GM18870 (cell line): Measurements from ENCODE around the gene IQCC.
"Not testable (repeated sequence)": the region's sequence is repeated elsewhere in the genome, so short reads cannot be mapped to it uniquely, and the experiment has no call there.

Experiments
- ATAC-seq: cut with Tn5 transposase; IDR thresholded peaks from one replicate; pipeline ENCODE4 v1.9.1; 2021; ENCODE audit warnings: moderate library complexity; ENCODE audit not compliant: unreplicated experiment

The IQCC gene

DNA sequence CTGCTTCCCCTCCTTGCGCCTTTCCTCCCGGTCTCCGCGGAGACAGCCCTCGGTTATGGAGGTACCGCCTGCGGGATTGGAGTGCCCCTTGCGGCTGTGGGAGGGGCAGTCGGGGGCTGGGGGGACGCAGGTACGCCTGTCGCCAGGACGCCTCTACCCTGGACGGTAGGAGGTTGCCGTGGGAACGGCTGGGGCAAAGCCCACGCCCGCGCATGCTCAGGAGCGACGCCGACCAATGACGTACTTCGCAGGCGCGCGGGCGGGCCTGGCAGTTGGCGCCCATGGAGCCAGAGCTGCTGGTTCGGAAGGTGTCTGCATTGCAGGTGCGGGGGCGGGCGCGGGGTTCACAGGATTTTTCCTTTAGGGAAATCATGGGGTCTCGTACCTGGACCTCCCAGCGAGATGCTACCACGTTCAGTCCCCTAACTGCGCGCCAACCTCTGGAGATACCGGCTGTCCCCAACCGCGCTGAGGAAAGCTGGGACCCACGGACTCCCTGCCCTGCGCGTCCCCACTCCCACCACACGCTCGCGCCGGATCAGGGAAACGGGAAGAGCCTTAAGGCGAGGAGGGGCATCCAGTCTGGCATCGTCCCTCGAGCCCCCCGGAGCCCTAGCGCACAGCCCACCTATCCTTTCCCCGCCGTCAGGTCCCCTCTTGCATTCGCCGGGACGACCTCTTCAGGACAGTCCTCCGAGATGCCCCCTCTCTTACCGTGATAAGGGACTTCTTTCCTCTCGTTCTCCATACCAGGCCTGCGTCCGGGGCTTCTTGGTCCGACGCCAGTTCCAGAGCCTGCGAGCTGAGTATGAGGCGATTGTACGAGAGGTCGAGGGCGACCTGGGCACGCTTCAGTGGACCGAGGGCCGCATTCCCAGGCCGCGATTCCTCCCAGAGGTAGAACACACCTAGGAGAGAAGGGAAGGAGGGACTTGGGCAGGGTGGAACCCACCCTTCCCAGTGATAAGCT, at the start of gene IQCC:
IQCC (plus strand) TSS at position 271 of the 970 bp plus-strand sequence; CDS start at position 282, 11 bp downstream.
- no peak for ATAC-seq

DNA sequence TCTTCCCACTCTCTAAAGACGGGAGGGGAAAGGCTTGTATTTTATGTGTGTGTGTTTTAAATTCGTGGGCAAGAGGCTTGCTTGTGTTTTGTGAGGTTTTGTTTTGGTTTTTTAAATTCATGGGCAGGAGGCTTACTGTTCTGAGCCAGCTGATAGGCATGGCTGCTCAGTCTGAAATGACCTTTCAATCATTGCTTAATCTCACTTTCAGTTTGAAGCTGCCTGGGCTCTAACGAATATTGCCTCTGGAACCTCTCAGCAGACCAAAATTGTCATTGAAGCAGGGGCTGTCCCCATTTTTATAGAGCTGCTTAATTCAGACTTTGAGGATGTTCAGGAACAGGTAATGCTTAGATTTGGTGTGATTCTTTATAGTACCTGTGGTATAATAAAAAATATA, 46.3 kb upstream of the IQCC start:
- ATAC-seq: no peak

DNA sequence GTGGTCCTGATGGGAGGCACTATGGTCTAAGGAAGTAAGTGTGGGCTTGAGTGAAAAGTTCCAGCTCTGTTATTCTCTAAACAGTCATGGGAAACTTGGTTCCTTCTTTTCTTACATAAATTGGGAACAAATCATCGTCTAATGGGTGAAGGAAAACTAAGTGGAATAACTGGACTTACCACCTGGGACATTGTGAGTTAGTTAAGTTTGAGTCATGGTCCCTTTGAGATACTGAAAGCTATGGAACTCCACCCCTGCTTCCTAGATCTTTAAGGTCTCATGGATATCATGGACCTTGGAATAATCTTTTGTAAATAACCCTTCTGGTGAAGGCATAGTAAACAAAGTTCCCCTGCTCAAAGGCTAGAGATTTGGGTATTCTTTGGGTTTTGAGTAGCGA, 42.1 kb upstream of the IQCC start:
- ATAC-seq: no peak

DNA sequence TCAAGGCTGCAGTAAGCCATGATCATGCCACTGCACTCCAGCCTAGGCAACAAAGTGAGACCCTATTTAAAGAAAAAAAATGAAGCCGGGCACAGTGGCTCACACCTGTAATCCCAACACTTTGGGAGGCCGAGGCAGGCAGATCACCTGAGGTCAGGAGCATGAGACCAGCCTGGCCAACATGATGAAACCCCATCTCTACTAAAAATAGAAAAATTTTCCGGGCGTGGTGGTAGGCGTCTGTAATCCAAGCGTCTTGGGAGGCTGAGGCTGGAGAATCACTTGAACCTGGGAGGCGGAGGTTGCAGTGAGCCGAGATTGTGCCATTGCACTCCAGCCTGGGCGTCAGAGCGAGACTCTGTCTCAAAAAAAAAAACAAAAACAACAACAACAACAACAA, 39.8 kb upstream of the IQCC start:
- ATAC-seq: not testable (repeated sequence)

DNA sequence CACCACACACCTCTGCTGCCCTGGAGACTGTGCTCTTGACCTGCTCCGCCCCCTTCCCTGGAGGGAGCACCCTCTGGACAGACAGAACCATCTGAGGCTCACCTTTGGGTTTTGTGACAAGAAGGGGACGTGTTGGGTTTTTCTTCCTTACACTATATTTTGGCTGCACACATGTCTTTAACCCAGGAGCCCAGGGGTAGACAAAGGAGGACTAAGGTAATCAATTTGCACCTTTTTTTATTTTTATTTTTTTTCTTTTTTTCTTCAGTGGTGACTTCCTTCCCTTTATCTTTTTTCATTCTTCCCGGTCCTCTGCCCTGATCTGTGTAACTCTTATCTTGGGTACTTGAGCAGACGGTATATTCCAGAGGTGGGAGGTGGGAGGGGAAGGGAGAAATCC, 34.5 kb upstream of the IQCC start:
- ATAC-seq: no peak

DNA sequence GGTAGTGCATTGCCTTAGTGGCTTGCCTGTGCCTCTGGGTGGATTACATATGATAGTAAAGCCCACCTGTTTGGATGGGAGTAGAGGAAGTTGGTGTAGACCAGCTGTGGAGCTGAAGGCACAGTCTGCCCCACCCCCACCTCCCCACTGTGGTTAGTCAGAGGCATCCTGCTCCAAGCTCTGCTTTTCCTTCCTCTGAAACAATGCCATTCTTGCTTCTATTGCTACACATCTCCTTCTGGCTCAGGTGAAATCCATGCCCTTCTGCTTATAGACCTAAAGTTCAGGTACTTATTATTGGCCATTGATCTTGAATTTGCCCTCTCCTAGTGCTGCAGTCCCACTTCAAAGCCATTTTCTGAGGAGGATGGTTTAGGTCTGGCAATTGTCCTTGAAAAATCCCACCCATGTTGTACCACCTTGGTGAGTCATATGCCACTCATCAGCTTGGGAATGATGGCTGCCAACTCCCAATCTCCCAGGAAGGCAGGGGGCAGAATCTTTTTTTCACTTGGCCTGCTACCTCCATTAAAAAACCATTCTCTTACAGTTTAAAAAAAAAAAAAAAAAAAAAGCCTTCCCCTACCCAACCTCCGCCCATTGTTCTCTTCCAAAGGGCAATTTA, 32.7 kb upstream of the IQCC start:
- ATAC-seq: no peak

DNA sequence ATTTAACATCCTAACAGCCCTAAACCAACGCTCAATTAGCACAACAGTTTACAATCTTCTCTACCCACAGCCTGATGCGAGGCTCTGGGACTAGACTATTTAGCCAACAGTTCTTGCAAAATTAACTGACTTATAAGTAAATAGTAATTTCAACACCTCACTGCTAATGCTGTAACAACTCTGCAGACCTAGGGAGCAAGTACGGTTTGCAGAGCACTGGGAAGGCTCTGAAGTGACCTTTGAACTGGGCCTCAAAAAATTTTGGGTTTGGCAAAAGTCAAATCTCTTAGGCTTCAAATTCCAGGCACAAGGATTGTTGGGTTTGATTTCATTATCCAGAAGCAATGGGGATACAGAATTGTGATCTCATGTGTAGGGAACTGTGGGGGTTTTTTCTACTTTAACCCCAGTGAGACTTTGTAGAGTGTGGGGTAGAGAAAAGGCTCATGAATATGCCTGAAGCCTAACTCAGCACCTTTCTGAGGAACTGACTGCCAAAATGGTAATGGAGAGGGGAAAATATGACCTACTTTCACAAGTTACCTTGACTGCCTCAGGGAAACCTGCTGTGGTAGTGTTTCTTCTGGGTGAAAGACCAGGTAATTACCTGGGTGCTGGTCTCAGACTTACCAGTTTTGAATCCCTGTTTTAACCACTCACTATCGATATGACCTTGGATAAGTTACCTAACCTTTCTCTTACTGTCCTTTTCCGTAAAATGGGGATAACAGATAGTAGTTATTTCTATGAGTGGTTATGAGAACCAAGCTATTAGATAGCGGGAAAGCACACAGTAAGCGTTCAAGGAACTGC, 26.9 kb upstream of the IQCC start:
- no peak for ATAC-seq

DNA sequence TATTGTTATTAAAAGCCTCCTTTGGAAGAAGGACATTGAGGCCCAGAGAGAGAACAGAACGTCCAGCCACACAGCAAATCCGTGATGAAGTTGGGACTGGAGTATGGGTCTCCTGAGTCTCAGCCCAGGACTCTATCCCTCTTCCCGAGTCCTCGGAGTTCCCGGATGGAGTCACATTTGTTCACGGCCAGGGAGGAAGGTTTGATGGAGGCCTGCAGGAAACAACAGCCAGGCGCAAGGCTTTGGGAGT, 26.4 kb upstream of the IQCC start:
- no peak for ATAC-seq

DNA sequence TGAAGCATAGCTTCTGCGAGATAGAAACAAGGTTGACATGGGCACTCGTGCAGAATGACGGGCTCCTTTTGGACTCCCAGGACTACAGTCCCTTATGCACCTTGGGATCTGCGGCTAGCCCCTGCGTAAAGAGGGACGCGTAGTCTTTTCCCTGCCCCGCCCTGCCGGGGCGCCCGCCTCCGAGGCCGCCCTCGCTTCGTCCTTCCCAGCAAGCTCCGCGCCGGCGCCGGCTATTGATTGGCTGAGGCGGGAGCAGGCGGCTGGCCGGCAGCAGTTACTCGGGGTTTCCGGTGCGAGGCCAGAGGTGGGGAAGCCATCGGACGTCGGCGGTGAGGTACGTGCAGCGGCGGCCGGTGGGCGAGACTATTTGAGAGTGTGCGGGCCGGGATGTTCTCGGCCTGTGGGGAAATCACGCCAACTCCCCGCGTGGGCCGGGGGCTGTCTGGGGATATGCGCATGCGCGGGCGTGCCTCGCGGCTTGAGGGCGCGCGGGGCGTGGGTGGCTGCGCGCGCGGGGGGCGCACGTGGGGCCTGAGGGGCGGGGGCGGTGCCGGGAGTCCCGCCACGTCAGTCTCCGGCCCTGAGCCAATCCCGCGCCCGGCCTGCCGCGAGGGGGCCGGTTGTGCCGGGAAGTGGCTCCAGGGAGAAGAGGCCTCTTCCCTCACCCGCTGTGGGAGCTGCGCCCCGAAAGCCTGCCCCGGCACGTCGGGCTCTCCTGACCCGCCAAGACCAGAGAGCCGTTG, 25.9 kb upstream of the IQCC start, which contains the start of gene TXLNA:
TXLNA (plus strand) TSS at position 233 of the 743 bp plus-strand sequence. CDS start 671 bp downstream, outside the sequence.
- ATAC-seq: peak; percentile 61

DNA sequence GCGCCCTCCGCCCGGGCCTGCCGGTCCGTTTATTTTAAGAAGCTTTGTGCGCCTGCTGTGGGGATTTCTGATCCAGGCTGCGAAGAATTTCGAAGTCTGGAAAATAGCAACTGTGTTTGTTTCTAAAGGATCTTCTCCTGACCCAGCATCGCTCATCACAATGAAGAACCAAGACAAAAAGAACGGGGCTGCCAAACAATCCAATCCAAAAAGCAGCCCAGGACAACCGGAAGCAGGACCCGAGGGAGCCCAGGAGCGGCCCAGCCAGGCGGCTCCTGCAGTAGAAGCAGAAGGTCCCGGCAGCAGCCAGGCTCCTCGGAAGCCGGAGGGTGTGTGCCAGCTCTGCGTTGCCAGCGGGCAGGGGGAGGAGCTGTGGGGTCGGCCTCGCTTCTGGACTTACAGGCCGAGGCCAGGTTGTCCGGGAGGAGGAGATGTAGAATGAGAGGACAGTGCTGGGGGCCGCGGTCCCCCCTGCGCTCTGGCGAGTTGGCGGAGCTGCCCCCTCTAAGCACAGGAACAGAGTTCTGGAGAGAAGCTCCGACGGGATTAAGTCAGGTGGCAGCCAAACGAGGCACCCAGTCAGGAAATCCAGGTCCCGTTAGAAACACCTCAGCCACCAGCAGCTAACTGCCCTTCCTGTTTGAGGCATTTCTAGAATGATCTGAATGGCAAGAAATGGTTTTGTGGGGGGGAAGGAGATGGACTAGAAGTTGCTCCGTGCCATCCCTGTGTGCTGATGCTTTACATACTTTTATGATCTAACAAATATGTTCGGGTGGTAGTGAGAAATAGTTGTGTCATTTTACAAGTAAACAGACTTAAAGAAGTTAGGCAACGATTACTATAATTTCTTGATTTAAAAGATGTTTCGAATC, 25.0 kb upstream of the IQCC start:
- no peak for ATAC-seq

DNA sequence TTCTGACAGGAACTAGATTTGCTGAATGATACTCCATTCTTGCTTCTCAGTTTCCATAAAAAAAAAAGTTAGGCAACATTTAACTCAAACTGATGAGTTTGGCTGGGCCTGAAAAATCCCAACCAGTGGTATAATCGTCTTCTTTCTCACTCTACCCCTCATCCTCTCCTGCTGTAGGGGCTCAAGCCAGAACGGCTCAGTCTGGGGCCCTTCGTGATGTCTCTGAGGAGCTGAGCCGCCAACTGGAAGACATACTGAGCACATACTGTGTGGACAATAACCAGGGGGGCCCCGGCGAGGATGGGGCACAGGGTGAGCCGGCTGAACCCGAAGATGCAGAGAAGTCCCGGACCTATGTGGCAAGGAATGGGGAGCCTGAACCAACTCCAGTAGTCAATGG, 24.4 kb upstream of the IQCC start:
- ATAC-seq: no peak

DNA sequence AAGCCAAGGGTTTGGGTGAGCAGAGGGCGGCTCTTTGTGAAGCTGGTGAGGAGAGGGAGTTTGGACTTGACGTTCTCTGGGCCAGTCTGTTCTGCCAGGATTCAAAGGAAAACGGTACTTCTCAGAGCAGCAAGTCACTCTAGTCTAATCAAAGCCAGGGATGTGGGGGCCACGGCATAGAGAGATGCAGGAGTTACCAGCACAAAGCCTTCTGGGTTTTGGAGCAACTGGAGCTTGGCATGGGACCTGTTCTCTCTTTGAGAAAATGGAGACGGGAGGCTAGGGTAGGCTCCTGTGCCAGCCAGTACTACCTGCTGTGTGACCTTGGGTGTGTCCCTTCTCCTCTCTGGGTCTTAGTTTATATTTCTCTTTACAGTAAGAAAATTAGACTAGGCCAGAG, 23.9 kb upstream of the IQCC start:
- no peak for ATAC-seq

DNA sequence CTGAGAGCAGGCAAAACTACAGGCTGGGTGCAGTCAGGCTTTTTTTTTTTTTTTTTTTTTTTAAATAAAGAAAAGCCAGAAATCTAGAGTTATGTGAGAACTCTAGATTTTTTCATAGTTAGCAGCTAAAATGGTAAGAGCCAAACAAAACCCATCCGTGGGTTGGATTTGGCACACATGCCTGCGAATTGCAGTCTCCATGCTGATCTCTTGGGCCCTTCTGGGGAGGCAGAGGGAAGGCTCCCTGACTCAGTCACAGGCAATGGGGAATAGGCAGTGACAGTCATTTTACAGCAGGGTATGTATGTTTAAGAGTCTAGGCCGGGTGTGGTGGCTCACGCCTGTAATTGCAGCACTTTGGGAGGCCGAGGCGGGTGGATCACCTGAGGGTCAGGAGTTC, 23.4 kb upstream of the IQCC start:
- ATAC-seq: no peak

DNA sequence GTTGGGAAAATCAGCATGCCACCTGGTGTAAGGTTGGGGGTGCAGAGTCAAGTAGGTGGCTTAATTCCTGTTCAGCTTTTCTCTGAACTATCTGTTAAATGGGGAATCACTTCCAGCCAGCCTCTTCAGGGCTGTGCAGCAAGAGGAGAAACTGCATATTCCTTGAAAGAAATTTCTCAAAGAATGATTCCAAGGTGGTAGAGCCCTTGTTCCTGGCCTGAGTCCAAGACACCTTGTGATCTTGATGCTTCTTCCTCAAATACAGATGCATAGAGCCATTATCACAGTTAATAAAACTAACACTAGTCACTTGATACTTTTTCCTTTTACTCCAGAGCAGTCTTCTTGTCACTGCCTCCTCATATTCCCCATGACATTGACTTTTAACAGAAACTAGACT, 20.8 kb upstream of the IQCC start:
- no peak for ATAC-seq

DNA sequence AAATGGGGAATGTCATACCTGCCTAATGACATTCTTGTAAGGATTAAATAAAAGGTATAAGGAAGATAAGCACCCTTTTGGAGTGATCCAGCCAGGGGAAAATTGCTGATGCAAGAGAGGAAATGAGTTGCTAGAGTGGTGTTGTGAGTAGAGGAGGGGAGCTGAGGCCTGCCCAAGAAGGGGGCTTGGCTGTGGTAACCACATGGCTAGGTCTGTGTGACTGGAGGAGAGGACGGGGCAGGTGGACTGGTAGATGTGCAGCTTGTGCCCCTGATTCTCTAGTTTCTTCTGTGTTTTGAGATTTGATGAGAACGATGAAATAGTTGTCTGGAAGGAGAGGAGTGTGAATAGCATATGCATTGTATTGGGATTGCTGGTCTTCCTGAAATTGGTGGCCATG, 19.4 kb upstream of the IQCC start:
- ATAC-seq: no peak

DNA sequence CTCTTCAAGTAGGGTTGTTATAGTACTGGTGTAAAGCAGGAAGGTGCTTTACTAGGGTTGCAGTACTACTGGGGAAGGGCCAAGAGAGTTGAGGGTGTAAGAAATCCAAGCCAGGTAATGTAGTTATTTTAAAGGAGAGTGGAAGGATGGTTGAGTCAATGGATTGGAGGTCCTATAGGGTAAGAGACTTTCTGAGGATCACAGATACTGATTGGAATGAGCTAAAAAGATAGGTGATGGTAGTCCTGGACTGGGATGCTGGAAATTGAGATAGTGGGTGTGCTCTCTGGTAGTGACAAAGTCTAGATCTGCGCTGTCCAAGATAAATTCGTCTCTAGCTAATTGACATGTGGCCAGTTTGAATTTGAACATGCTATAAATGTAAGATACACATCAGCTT, 19.0 kb upstream of the IQCC start:
- no peak for ATAC-seq

DNA sequence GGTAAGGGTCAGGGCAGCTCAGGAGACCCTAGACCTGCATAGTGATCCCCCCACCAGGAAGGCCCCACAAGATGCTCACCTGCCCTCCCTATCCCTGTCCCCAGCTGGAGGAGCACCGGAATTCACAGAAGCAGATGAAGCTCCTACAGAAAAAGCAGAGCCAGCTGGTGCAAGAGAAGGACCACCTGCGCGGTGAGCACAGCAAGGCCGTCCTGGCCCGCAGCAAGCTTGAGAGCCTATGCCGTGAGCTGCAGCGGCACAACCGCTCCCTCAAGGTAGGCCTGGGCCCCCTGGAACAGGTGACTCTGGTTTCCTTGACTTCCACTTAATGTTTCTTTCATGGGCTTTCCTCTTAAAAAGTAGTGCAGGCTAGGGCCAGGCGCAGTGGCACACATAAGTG, 17.6 kb upstream of the IQCC start:
- no peak for ATAC-seq

DNA sequence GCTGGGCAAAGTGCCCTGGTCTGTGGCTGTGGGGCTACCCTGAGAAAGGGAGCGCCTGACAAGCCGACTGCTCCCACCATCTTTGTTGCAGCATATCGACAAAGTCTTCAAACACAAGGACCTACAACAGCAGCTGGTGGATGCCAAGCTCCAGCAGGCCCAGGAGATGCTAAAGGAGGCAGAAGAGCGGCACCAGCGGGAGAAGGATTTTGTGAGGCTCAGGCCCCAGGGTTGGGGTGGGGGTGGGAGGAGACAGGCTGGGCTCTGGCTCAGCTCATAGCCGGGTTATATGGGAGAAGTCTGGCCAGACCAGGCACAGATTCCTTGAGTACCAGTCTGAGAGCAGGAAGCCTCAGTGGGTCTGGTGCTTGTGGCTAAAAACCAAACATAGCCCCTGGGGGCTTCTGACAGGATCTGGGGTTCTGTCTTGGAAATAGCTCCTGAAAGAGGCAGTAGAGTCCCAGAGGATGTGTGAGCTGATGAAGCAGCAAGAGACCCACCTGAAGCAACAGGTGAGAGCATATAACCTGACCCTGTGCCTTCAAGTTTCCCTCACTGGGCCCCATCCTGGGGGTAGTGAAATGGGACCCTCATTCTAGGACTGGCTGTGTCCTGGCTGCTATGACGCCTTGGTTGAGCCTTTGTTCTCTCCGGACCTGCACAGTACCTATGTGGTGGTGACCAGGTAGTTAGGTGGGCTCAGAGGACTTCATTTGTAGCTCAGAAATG, 13.1 kb upstream of the IQCC start:
- no peak for ATAC-seq

DNA sequence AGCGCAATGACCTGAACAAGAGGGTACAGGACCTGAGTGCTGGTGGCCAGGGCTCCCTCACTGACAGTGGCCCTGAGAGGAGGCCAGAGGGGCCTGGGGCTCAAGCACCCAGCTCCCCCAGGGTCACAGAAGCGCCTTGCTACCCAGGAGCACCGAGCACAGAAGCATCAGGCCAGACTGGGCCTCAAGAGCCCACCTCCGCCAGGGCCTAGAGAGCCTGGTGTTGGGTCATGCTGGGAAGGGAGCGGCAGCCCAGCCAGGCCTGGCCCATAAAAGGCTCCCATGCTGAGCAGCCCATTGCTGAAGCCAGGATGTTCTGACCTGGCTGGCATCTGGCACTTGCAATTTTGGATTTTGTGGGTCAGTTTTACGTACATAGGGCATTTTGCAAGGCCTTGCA, 10.5 kb upstream of the IQCC start:
- no peak for ATAC-seq
